ENCODE results near the gene ARHGEF19. TPM values are rescaled to one million over a fixed set of nuclear protein-coding genes. Genes with fewer than 3 reads are reported as not detected.
A peak's percentile ranks its signal among the peaks of the same experiment; 100 is the strongest.
"Not testable (repeated sequence)": the region's sequence is repeated elsewhere in the genome, so short reads cannot be mapped to it uniquely, and the experiment has no call there.

The ARHGEF19 gene
- total RNA-seq, 1 experiment from 2014 or later: 1.6 TPM

DNA sequence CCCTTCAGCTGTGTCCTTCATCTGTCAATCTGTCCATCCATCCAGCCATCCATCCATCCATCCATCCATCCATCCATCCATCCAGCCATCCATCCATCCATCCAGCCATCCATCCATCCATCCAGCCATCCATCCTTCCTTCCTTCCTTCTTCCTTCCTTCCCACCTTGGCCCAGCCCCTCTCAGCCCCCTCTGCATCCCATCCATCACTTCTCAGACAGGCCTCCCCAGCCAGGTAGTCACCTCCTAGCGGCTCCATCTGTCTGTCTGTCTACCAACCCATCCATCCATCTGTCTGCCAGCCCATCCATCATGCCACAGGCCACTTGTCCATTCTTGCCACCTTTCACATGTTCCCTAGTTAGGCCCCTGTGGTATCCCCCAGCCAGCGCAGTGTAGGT, 46.3 kb downstream of the ARHGEF19 start:
- in situ Hi-C loops (cut with HindIII; ENCODE audit: low pct_unique_long_range_greater_than_20kb, low sequenced_read_pairs): no loop called here
- no peak for DNase-seq (ENCODE audit: low read depth, low spot score)

DNA sequence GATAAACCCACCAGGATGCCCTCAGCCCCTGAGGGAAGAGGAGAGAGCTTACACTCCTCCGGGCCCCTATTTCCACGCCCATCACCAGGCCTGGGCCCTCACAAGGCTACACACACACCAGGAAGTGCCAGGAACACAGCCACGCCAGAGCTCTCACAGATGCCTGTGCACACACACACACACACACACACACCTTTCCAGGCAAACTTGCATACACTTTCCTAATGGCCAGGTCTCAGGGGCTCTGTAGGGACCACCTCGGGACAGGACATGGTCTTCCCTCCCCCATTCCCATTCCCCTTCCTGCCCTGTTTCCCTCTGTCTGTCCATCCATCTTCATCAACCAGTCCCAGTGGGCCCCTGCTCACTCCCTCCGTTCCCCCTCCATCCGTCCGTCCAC, 46.9 kb downstream of the ARHGEF19 start:
- DNase-seq (ENCODE audit: low read depth, low spot score): no peak

DNA sequence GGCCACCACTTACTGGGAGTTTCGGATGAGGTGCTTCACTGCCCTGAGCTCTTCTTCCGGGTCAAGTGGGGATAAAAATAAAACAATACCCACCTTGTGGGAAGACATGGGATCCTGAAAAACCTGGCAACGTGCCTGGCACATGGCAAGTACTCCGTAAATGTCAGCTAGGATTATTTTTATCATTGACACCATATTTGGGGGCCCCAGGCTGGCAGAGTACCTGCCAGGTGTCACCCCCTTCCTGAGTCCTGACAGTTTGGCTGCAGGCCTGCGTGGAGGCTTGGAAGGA, 47.4 kb downstream of the ARHGEF19 start:
- in situ Hi-C loops (cut with HindIII; ENCODE audit: low pct_unique_long_range_greater_than_20kb, low sequenced_read_pairs): no loop called here
- DNase-seq (ENCODE audit: low read depth, low spot score): peak; percentile 59

More for the DNA sequence above, 46.9 kb downstream of the ARHGEF19 start:
- in situ Hi-C loops (cut with HindIII; ENCODE audit: low pct_unique_long_range_greater_than_20kb, low sequenced_read_pairs): no loop called here

DNA sequence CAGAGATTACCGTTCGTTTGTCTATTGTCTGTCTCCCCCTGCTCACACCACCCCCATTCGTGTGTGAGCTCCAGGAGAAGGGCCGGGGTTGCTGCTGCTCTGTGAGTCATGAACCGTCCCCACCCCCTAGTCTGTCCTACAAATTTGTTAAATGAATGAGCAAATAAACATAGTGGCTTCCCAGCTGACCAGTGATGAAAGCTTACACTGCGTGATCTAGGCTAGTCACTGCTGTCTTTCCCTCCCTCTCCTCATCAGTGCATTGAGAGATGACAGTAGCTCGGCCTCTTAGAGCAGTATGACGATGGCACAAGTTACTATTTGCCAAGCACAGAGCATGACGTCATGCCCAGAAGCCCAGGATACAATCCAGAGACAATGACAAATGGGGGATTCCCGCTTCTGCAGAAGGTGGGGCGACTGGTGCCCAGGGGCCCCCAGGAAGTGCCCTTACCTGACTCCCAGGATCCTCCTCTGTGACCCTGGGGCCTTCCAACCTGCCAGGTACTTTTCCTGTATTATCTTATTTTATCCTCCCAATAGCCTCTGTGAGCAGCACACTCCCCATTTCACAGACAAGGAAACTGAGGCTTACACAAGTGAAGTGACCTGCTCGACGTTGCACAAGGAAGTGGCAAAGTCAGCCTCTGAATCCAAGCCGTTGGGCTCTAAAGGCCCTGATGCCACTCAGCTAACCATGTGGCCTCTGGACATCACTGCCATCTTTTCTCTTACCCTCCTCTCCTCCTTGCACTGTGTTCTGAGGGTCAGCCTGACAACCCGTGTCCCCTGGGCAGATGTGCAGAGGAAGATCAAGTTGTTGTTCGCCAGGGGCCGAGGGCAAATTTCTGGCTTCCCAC, 48.0 kb downstream of the ARHGEF19 start:
- no peak for DNase-seq (ENCODE audit: low read depth, low spot score)
- in situ Hi-C loops (cut with HindIII; ENCODE audit: low pct_unique_long_range_greater_than_20kb, low sequenced_read_pairs): no loop called here

DNA sequence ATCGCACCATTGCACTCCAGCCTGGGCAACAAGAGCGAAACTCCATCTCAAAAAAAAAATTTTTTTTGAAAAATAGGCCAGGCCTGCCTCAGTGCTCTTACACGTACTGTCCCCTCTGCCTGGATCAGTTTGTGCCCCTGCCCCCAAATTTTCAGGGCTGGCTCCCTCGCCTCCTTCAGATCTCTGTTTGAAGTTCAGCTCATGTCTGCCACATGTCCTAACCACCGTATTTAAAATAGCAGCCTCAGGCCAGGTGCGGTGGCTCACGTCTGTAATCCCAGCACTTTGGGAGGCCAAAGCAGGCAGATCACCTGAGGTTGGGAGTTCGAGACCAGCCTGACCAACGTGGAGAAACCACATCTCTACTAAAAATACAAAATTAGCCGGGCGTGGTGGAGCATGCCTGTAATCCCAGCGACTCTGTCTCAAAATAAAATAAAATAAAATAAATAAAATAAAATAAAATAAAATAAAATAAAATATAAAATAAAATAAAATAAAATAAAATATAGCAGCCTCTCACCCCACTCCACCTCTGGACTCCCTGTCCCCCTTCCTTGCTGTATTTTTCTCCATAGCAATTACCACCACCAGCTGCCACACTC, 48.7 kb downstream of the ARHGEF19 start:
- DNase-seq (ENCODE audit: low read depth, low spot score); in situ Hi-C loops (cut with HindIII; ENCODE audit: low pct_unique_long_range_greater_than_20kb, low sequenced_read_pairs): not testable (repeated sequence)

DNA sequence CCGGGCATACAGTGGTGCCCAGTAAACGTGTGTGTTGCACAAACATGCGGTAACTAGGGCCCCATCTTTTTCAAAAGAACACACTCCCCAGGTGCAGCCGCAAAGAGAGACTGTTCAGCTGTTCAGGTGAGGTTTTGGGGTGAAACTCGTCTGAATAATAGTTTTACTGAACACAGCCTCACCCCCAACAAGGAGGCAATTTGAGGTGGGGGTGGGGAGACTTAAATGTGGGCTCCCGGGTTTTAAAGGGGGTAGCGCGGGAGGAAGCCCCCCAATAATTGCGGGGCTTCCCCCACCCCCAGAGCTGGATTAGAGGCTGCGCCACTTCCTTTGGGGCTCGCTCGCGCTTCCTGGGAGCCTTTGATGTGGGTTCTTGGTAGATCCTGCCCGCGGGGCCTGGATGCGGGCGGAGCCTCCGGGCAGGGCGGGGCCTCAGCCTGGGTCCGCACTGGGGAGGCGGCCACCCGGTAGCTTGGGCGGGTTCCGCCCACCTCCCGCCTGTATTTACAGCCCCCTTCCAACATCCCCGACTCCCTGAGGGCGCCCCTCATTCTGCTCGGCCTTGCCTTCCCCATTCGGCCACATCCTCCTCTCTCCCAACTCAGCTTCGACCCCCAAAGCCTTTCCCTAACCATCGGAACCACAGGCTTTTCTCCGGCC, 50.2 kb downstream of the ARHGEF19 start:
- no peak for DNase-seq (ENCODE audit: low read depth, low spot score)
- in situ Hi-C loops (cut with HindIII; ENCODE audit: low pct_unique_long_range_greater_than_20kb, low sequenced_read_pairs): no loop called here

DNA sequence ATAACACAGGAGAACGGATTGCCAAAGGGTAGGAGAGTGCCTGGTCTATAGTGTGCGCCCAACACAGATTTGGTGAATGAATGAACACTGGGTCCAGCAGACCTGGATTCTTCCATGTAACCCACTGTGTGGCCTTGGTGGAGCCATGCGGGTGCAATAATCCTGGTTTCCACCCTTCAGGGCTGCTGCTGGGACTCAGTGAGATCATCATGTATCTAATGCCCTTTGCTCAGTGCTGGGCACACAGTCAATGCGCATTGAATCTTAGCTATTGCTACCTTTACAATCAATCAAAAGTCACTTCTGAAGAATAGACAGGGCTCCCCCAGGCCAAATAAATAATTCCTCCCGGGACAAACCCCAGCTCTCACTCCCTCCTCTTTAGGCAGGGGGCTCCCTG, 50.7 kb downstream of the ARHGEF19 start:
- in situ Hi-C loops (cut with HindIII; ENCODE audit: low pct_unique_long_range_greater_than_20kb, low sequenced_read_pairs): no loop called here
- no peak for DNase-seq (ENCODE audit: low read depth, low spot score)

GRCh38 chr1:16158993-16159831, 53.2 kb downstream of the ARHGEF19 start:
- in situ Hi-C loops (cut with HindIII; ENCODE audit: low pct_unique_long_range_greater_than_20kb, low sequenced_read_pairs): no loop called here
- DNase-seq (ENCODE audit: low read depth, low spot score): no peak

GRCh38 chr1:16158025-16158424, 54.4 kb downstream of the ARHGEF19 start:
- no peak for DNase-seq (ENCODE audit: low read depth, low spot score)
- in situ Hi-C loops (cut with HindIII; ENCODE audit: low pct_unique_long_range_greater_than_20kb, low sequenced_read_pairs): no loop called here

DNA sequence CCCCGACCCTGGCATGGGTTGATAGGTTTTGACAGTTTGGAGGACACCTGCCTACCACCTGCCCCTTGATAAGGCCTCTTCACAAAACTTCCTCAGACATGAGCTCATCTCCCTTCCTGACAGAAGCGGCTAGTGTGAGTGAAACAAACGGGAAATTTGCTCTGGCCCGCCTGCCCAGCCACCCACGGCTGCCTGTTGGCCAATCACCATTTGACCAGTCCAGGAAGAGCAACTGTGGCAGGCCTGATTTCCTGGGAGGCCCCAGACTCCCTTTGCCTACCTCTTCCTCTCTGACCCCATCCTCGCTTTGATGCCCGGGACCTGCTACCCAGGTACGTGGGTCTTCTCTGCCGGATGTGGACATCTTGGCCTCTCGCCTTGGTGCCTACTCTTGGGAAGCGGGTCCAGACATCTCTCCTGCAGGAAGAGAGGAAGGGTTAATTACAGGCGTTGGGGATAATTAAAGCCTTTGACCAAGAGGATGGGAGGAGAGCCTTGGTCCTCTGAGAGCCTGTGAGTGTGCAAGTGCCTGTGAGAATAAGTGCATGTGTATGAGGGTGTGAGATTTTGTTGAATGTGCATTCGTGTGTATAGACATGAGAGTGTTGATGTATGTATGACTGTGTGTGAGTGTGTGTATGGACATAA, 55.5 kb downstream of the ARHGEF19 start:
- in situ Hi-C loops (cut with HindIII; ENCODE audit: low pct_unique_long_range_greater_than_20kb, low sequenced_read_pairs): no loop called here

DNA sequence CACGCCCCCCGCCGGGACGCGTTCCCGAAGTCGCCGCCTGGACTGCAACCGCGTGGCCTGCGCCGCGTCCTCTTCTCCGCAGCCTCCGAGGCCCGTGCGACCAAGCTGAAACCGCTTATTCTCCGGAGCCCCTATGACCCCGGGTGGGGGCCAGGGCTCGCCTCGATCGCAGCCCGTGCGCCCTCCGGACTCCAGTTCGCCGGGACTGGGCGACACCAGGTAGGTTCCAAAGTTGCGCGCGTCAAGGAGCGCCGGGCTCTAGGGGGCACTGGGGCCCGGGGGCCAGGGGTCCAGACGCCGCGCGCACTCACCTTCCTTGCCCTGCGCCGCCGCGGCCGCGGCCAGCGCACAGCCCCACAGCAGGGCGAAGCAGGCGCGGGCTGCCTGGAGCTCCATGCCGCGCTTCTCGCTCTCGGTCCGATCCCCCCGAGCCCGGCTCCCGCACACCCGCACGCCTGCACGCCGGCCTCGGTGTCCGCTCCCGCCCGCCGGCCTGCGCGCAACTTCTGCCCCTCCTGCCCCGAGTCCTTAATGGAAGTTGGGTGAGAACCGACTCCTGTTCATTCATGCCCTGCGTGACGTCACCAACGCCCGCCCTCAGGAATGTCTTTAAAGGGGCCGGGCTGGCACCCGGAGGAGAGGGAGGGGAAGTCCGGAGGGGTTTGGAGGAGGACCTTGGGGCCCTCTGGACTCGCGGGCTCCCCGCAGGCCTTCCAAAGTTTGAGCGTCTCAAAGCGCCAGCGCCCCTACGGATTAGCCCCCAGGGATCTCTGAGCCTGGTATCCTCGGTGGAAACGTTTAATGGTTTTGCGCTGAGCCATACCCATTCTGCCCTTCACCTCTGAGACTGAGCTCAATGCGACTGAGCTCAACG, 56.7 kb downstream of the ARHGEF19 start, which contains the start of gene EPHA2:
Gene EPHA2 (minus strand): TSS at position 533 of the 874 bp plus-strand sequence. CDS start 137 bp downstream, at position 396.
- in situ Hi-C loops (cut with HindIII; ENCODE audit: low pct_unique_long_range_greater_than_20kb, low sequenced_read_pairs): no loop called here
- peak; percentile 85 for DNase-seq (ENCODE audit: low read depth, low spot score)

More for the DNA sequence above, 55.5 kb downstream of the ARHGEF19 start:
- DNase-seq (ENCODE audit: low read depth, low spot score): no peak

- in situ Hi-C loops (cut with HindIII; ENCODE audit: low pct_unique_long_range_greater_than_20kb, low sequenced_read_pairs): no loop called here
- DNase-seq (ENCODE audit: low read depth, low spot score): no peak
Observed at GRCh38 chr1:16153999-16154673, 58.3 kb downstream of the ARHGEF19 start.

GRCh38 chr1:16153096-16153998, 59.1 kb downstream of the ARHGEF19 start:
- in situ Hi-C loops (cut with HindIII; ENCODE audit: low pct_unique_long_range_greater_than_20kb, low sequenced_read_pairs): no loop called here
- DNase-seq (ENCODE audit: low read depth, low spot score): no peak

DNA sequence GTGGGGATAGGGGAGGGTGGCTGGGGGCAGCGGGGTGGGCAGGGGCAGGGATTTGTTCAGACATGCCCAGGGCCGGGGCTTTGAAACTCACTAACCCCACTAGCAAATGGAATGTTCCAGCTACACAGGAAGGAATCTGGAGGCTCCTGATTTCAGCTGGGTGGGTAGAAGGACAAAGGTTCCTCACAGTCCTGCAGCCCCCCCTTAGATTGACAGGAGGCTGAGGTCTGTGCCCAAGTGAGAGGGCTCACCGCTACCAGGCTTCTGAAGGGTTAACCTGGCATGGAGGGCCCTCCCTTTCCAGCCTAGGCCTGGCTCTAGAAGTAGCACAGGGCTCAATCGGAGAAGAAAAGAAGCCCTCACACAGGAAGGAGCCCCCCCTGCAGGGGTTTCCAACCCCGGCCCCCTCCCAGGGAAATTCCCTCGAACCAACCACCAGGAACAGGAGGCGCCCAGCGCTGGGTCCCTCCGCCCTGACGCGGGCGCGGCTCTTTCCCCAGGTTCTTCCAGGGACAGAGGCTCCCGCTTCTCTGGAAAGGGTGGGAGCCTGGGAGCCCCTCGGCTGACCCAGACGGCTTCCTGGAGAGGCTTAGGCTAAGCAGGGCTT, 59.9 kb downstream of the ARHGEF19 start:
- in situ Hi-C loops (cut with HindIII; ENCODE audit: low pct_unique_long_range_greater_than_20kb, low sequenced_read_pairs): no loop called here
- no peak for DNase-seq (ENCODE audit: low read depth, low spot score)

DNA sequence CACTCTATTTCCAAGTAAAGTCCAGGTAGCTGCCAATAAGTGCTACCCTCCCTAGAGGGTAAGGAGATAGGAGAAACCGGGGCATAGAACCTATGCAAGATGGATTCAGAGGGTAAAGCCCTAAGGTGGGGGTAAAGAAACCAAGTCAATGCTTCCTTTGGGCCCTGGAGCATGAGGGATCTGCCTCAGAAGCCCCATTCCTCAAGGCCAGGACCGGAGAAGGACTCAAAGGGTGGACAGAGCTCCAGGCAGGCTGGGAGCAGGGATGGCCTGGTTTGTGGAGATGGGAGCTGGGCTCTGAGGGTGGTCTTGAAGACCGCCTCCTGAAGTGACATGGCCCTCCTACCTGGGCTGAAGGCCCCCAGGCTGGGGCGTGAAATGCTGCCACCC, 60.5 kb downstream of the ARHGEF19 start:
- in situ Hi-C loops (cut with HindIII; ENCODE audit: low pct_unique_long_range_greater_than_20kb, low sequenced_read_pairs): no loop called here

More for the DNA sequence above, 60.5 kb downstream of the ARHGEF19 start:
- no peak for DNase-seq (ENCODE audit: low read depth, low spot score)

Measured in SK-MEL-5 (cell line).